H1 (cell line): ENCODE results near the gene ZMYM4. TPM values are rescaled to one million over a fixed set of nuclear protein-coding genes. Genes with fewer than 3 reads are reported as not detected.

Source experiments
- CTCF ChIA-PET: fragments of 300-600 bp; sonication (Branson Sonifier 250); formaldehyde crosslinking; loops from one replicate; lab custom pipeline; 2021; ENCODE audit not compliant: partially characterized antibody; lab: Charles Lee
- POLR2A ChIA-PET: fragments of 300-600 bp; sonication (Branson Sonifier 250); formaldehyde crosslinking; loops from one replicate; lab custom pipeline; 2021; ENCODE audit warnings: inconsistent platforms; ENCODE audit not compliant: partially characterized antibody; lab: Charles Lee
- DNase-seq, 2 experiments: peaks; one replicate each; pipeline versions ENCODE4 v3.0.0 to v3.0.0-alpha.2; 2010 to 2022; ENCODE audit warnings: low spot score in 2 of 2, low read depth in 1 of 2, mixed read lengths in 1 of 2
- FAIRE-seq: peaks from 2 replicates; lab custom pipeline; 2011; peaks lifted over from hg19 to GRCh38; lab: Jason Lieb, UNC
- H2AFZ ChIP-seq: 2 replicates; pipeline ENCODE4 v1.8.1; 2012; ENCODE audit warnings: low read length, inconsistent platforms
- H2AK5ac ChIP-seq: 2 replicates; pipeline ENCODE4 v1.6.1; 2013; ENCODE audit warnings: low read depth, low read length
- H2BK120ac ChIP-seq: replicated peaks from 2 replicates; pipeline ENCODE3; 2013; ENCODE audit warnings: low read depth, low read length, inconsistent platforms
- H2BK12ac ChIP-seq: 2 replicates; pipeline ENCODE4 v1.6.1; 2013; ENCODE audit warnings: low read depth, low read length
- H2BK15ac ChIP-seq: 2 replicates; pipeline ENCODE4 v1.6.1; 2013; ENCODE audit warnings: low read length
- H2BK20ac ChIP-seq: 2 replicates; pipeline ENCODE4 v1.6.1; 2013; ENCODE audit warnings: low read length
- H2BK5ac ChIP-seq: 2 replicates; pipeline ENCODE4 v1.6.1; 2013; ENCODE audit warnings: low read depth, low read length
- H3K14ac ChIP-seq: 2 replicates; pipeline ENCODE4 v1.6.1; 2013; ENCODE audit warnings: inconsistent platforms; ENCODE audit not compliant: insufficient read length
- H3K18ac ChIP-seq: 2 replicates; pipeline ENCODE4 v1.6.1; 2013; ENCODE audit warnings: low read length; ENCODE audit errors: extremely low read depth
- H3K23ac ChIP-seq: 2 replicates; pipeline ENCODE4 v1.6.1; 2013; ENCODE audit warnings: inconsistent platforms; ENCODE audit not compliant: insufficient read length
- H3K23me2 ChIP-seq: 2 replicates; pipeline ENCODE4 v1.6.1; 2013; ENCODE audit warnings: low read depth, low read length
- H3K27ac ChIP-seq: 2 replicates; pipeline ENCODE4 v1.6.1; 2011; ENCODE audit warnings: low read depth, low read length, inconsistent platforms
- H3K27me3 ChIP-seq, 4 experiments: replicated peaks in 1 of 4; 1 replicate in 1 of 4; 2 replicates in 3 of 4; pipeline versions ENCODE4 v1.6.1 to v1.8.1; 2011 to 2013; ENCODE audit warnings: low read length in 3 of 4, mild to moderate bottlenecking in 3 of 4, inconsistent platforms in 2 of 4, mixed read lengths in 2 of 4, moderate library complexity in 1 of 4; ENCODE audit not compliant: control insufficient read depth in 3 of 4, insufficient read depth in 3 of 4; ENCODE audit errors: extremely low read depth in 1 of 4
- H3K36me3 ChIP-seq, 4 experiments: 2 replicates each; pipeline versions ENCODE4 v1.6.1 to v1.8.1; 2011 to 2013; ENCODE audit warnings: mild to moderate bottlenecking in 4 of 4, low read length in 3 of 4, moderate library complexity in 2 of 4, control low read depth in 1 of 4, inconsistent platforms in 1 of 4; ENCODE audit not compliant: insufficient read depth in 4 of 4, control insufficient read depth in 2 of 4
- H3K4ac ChIP-seq: replicated peaks from 2 replicates; pipeline ENCODE3; 2013; ENCODE audit warnings: low read length, low read depth, mixed read lengths, inconsistent platforms; ENCODE audit not compliant: insufficient read length
- H3K4me1 ChIP-seq, 4 experiments: replicated peaks in 1 of 4; 1 replicate in 1 of 4; 2 replicates in 3 of 4; pipeline versions ENCODE4 v1.6.1 to v1.8.1; 2011 to 2013; ENCODE audit warnings: low read length in 3 of 4, inconsistent platforms in 2 of 4, mixed read lengths in 1 of 4; ENCODE audit not compliant: insufficient read depth in 4 of 4, control insufficient read depth in 3 of 4
- H3K4me2 ChIP-seq, 2 experiments: 2 replicates each; pipeline versions ENCODE4 v1.6.1 to v1.8.1; 2011 to 2013; ENCODE audit warnings: low read depth in 2 of 2, low read length in 2 of 2, control low read depth in 1 of 2, inconsistent platforms in 1 of 2, mild to moderate bottlenecking in 1 of 2; ENCODE audit not compliant: insufficient read depth in 1 of 2
- H3K4me3 ChIP-seq, 4 experiments: fragments of 200-600, 300-600 bp in 1 of 4; sonication (generic), shearing (Covaris generic), sonication (Bioruptor Twin) in 1 of 4; 2 replicates each; pipeline versions ENCODE4 v1.5.1 to v1.8.1; 2011 to 2016; ENCODE audit warnings: low read length in 4 of 4, low read depth in 3 of 4, control low read depth in 2 of 4, inconsistent platforms in 2 of 4, mild to moderate bottlenecking in 2 of 4, mixed read lengths in 1 of 4, moderate library complexity in 1 of 4; ENCODE audit not compliant: insufficient read depth in 2 of 4; ENCODE audit errors: extremely low read depth in 1 of 4
- H3K56ac ChIP-seq: replicated peaks from 2 replicates; pipeline ENCODE3; 2013; ENCODE audit warnings: low read depth, mild to moderate bottlenecking, mixed read lengths, low read length, inconsistent platforms; ENCODE audit not compliant: insufficient read length
- H3K79me1 ChIP-seq: 2 replicates; pipeline ENCODE4 v1.6.1; 2013; ENCODE audit warnings: low read depth, low read length, control low read depth
- H3K79me2 ChIP-seq, 2 experiments: 2 replicates each; pipeline versions ENCODE4 v1.6.1 to v1.8.1; 2012 to 2013; ENCODE audit warnings: low read length in 2 of 2, mild to moderate bottlenecking in 2 of 2, inconsistent platforms in 1 of 2; ENCODE audit not compliant: insufficient read depth in 2 of 2, control insufficient read depth in 1 of 2
- H3K9ac ChIP-seq, 4 experiments: replicated peaks in 1 of 4; 1 replicate in 1 of 4; 2 replicates in 3 of 4; pipeline versions ENCODE4 v1.6.1 to v1.8.1; 2011 to 2013; ENCODE audit warnings: low read depth in 3 of 4, low read length in 3 of 4, control low read depth in 2 of 4, mild to moderate bottlenecking in 2 of 4, moderate library complexity in 2 of 4, inconsistent platforms in 1 of 4; ENCODE audit errors: extremely low read depth in 1 of 4
- H3K9me3 ChIP-seq, 2 experiments: 2 replicates each; pipeline versions ENCODE4 v1.6.1 to v1.8.1; 2012 to 2013; ENCODE audit warnings: mild to moderate bottlenecking in 2 of 2, moderate library complexity in 2 of 2, control low read depth in 1 of 2, inconsistent platforms in 1 of 2, low read depth in 1 of 2, low read length in 1 of 2, mixed read lengths in 1 of 2; ENCODE audit not compliant: insufficient read depth in 2 of 2
- H4K20me1 ChIP-seq, 2 experiments: replicated peaks in 1 of 2; 2 replicates each; pipeline versions ENCODE3 to v1.8.1; 2011 to 2013; ENCODE audit warnings: inconsistent platforms in 2 of 2, low read length in 2 of 2, mild to moderate bottlenecking in 1 of 2; ENCODE audit not compliant: insufficient read depth in 2 of 2, control insufficient read depth in 1 of 2
- H4K5ac ChIP-seq: 2 replicates; pipeline ENCODE4 v1.6.1; 2013; ENCODE audit warnings: low read length, low read depth, mixed read lengths, inconsistent platforms; ENCODE audit not compliant: insufficient read length
- H4K8ac ChIP-seq: 2 replicates; pipeline ENCODE4 v1.8.0; 2013; ENCODE audit warnings: mild to moderate bottlenecking, moderate library complexity, low read length, inconsistent platforms; ENCODE audit not compliant: insufficient read depth; ENCODE audit errors: extremely low read depth
- H4K91ac ChIP-seq: replicated peaks from 2 replicates; pipeline ENCODE3; 2013; ENCODE audit warnings: low read length, mixed read lengths, inconsistent platforms; ENCODE audit not compliant: insufficient read length
- ASH2L ChIP-seq: fragments of 200-600, 300-600 bp; sonication (generic); IDR thresholded peaks from one replicate; pipeline ENCODE4 v1.7.1; 2017; ENCODE audit warnings: low read length
- CHD1 ChIP-seq: IDR thresholded peaks from 2 replicates; pipeline ENCODE4 v1.6.1; 2012; ENCODE audit warnings: low read depth, low read length, improper control_type of control experiment
- GABPA ChIP-seq: IDR thresholded peaks from 2 replicates; pipeline ENCODE4 v1.6.1; 2011; ENCODE audit warnings: mild to moderate bottlenecking, low read length, moderate library complexity, borderline replicate concordance; ENCODE audit not compliant: insufficient read depth
- JUN ChIP-seq: IDR thresholded peaks from 2 replicates; pipeline ENCODE4 v1.6.1; 2011; ENCODE audit warnings: low read depth, mild to moderate bottlenecking, improper control_type of control experiment, low read length
- KDM4A ChIP-seq: IDR thresholded peaks from one replicate; pipeline ENCODE4 v1.7.1; 2012; ENCODE audit warnings: low read depth, mild to moderate bottlenecking, moderate library complexity, low read length, inconsistent platforms; ENCODE audit not compliant: severe bottlenecking
- MAX ChIP-seq: IDR thresholded peaks from 2 replicates; pipeline ENCODE4 v1.6.1; 2012; ENCODE audit warnings: inconsistent platforms
- NRF1 ChIP-seq: IDR thresholded peaks from 2 replicates; pipeline ENCODE4 v1.6.1; 2011; ENCODE audit warnings: mild to moderate bottlenecking, low read depth, low read length, improper control_type of control experiment
- RBBP5 ChIP-seq: IDR thresholded peaks from 2 replicates; pipeline ENCODE4 v1.7.1; 2012; ENCODE audit warnings: low read depth, mild to moderate bottlenecking, inconsistent platforms, low read length, moderate library complexity, borderline replicate concordance
- SAP30 ChIP-seq: fragments of 300-600 bp; sonication (generic); IDR thresholded peaks from 2 replicates; pipeline ENCODE4 v1.7.1; 2012; ENCODE audit warnings: low read length, moderate library complexity, mild to moderate bottlenecking, inconsistent platforms; ENCODE audit not compliant: insufficient read depth, insufficient replicate concordance
- TCF12 ChIP-seq: IDR thresholded peaks from 2 replicates; pipeline ENCODE4 v1.6.1; 2011; ENCODE audit warnings: low read depth, mild to moderate bottlenecking, low read length
- WGBS, 2 experiments: shearing (Covaris generic) in 1 of 2; methylation state at CpG; one replicate each; pipeline versions ENCODE4 v1.1.6 to v1.1.7; 2013 to 2015; ENCODE audit warnings: low lambda C conversion rate in 2 of 2, mixed read lengths in 2 of 2, inconsistent platforms in 1 of 2, low coverage in 1 of 2, missing lambda C conversion rate in 1 of 2; ENCODE audit not compliant: insufficient replicate concordance in 2 of 2, insufficient coverage in 1 of 2, insufficient read length in 1 of 2; ENCODE audit errors: extremely low coverage in 1 of 2, missing lambda C conversion rate in 1 of 2; 5-methylcytosine and 5-hydroxymethylcytosine counted together
- polyA plus RNA-seq, 7 experiments: library from polyadenylated mRNA; depleted of rRNA in 3 of 7; stranded (reverse) in 5 of 7; unstranded in 2 of 7; fragments of >200 nt in 5 of 7; fragments of 200-250 nt in 2 of 7; gene quantifications; 1 replicate in 5 of 7; 2 replicates in 1 of 7; 4 replicates in 1 of 7; pipeline versions ENCODE4 v1.2.1 to v1.2.3, GENCODE V29; 2011 to 2013; ENCODE audit warnings: missing spikeins in 2 of 7, mixed read lengths in 2 of 7
- total RNA-seq: library from RNA; stranded (reverse); fragmentation: NEBNext Ultra II Directional; extraction: Animal tissue kit (Norgen Biotek cat#: 25700); gene quantifications from 2 replicates; pipeline ENCODE4 v1.2.1, GENCODE V29; 2021
- TF ChIP-seq, protein P1 (sequence below): IDR thresholded peaks from 2 replicates; pipeline ENCODE4 v1.6.1; 2012; ENCODE audit warnings: low read length, inconsistent platforms

ZMYM4 gene
- total and polyA plus RNA-seq, 2 of the 8 experiments (the other 6 are each of a cell fraction or from before 2014, with no cell fraction given), result 16.7 to 81.3 TPM

GRCh38 chr1:35408925-35409324, 140.4 kb downstream of the ZMYM4 start:
- H3K36me3 ChIP-seq, result peaks cover 5 to 52% (median 25%) of the 10 kb centered on the region in 4 experiments
- TF ChIP-seq CHD1 (no peak), JUN (no peak), NRF1 (no peak), SAP30 (no peak), GABPA (no peak), KDM4A (no peak), MAX (no peak), ASH2L (no peak), RBBP5 (no peak), TCF12 (no peak)
- TF ChIP-seq, protein P1, sequence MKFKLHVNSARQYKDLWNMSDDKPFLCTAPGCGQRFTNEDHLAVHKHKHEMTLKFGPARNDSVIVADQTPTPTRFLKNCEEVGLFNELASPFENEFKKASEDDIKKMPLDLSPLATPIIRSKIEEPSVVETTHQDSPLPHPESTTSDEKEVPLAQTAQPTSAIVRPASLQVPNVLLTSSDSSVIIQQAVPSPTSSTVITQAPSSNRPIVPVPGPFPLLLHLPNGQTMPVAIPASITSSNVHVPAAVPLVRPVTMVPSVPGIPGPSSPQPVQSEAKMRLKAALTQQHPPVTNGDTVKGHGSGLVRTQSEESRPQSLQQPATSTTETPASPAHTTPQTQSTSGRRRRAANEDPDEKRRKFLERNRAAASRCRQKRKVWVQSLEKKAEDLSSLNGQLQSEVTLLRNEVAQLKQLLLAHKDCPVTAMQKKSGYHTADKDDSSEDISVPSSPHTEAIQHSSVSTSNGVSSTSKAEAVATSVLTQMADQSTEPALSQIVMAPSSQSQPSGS, result no peak
- TF ChIP-seq, all 59 proteins: peak for 0
- Histone ChIP-seq H3K79me1 (no peaks in the 10 kb centered on the region), H3K14ac (no peak overlapping the region), H4K20me1 (no peaks in the 10 kb centered on the region), H2BK20ac (no peak overlapping the region), H3K9me3 (no peaks in the 10 kb centered on the region; a peak in 1 of 4 replicates), H3K4ac (no peak overlapping the region), H3K4me2 (no peak overlapping the region), H2BK5ac (no peak overlapping the region), H4K8ac (no peak overlapping the region), H3K56ac (no peak overlapping the region), H2BK12ac (no peak overlapping the region), H3K23ac (no peak overlapping the region), H3K4me1 (peaks cover 0 to 3% (median 0%) of the 10 kb centered on the region in 4 experiments; a peak in 1 of 7 replicates), H4K91ac (no peak overlapping the region), H3K27me3 (no peaks in the 10 kb centered on the region), H3K4me3 (no peak overlapping the region), H4K5ac (no peak overlapping the region), H2BK120ac (no peak overlapping the region), H3K23me2 (no peaks in the 10 kb centered on the region), H2BK15ac (no peak overlapping the region), H2AFZ (no peak overlapping the region), H2AK5ac (no peak overlapping the region), H3K18ac (no peak overlapping the region), H3K9ac (no peak overlapping the region), H3K79me2 (no peaks in the 10 kb centered on the region), H3K27ac (no peak overlapping the region)
- ChIA-PET POLR2A (no interaction called here), CTCF (interaction anchor here (1.2 kb wide), 1 partner anchor 137 kb away, joined by 3 read pairs; no protein-coding TSS in a partner anchor)
- 91% methylated on average over 1 of the region's 1 CpG; no CpG with 5 or more reads in 1 of the 2 experiments for WGBS, 2 experiments
- DNase-seq, result no peak
- no peak for FAIRE-seq
